Epithelial cell of alveolus of lung (primary cell): Measurements from ENCODE around the gene UHRF2. TPM values are rescaled to one million over a fixed set of nuclear protein-coding genes. Genes with fewer than 3 reads are reported as not detected.

Source experiments
- total RNA-seq: library from RNA; depleted of rRNA; stranded (reverse); fragments of >200 nt; gene quantifications from 2 replicates; pipeline ENCODE4 v1.2.1, GENCODE V29; 2015

Gene UHRF2, protein sequence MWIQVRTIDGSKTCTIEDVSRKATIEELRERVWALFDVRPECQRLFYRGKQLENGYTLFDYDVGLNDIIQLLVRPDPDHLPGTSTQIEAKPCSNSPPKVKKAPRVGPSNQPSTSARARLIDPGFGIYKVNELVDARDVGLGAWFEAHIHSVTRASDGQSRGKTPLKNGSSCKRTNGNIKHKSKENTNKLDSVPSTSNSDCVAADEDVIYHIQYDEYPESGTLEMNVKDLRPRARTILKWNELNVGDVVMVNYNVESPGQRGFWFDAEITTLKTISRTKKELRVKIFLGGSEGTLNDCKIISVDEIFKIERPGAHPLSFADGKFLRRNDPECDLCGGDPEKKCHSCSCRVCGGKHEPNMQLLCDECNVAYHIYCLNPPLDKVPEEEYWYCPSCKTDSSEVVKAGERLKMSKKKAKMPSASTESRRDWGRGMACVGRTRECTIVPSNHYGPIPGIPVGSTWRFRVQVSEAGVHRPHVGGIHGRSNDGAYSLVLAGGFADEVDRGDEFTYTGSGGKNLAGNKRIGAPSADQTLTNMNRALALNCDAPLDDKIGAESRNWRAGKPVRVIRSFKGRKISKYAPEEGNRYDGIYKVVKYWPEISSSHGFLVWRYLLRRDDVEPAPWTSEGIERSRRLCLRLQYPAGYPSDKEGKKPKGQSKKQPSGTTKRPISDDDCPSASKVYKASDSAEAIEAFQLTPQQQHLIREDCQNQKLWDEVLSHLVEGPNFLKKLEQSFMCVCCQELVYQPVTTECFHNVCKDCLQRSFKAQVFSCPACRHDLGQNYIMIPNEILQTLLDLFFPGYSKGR
- 20.8 and 31.2 TPM in 2 replicates for total RNA-seq

DNA sequence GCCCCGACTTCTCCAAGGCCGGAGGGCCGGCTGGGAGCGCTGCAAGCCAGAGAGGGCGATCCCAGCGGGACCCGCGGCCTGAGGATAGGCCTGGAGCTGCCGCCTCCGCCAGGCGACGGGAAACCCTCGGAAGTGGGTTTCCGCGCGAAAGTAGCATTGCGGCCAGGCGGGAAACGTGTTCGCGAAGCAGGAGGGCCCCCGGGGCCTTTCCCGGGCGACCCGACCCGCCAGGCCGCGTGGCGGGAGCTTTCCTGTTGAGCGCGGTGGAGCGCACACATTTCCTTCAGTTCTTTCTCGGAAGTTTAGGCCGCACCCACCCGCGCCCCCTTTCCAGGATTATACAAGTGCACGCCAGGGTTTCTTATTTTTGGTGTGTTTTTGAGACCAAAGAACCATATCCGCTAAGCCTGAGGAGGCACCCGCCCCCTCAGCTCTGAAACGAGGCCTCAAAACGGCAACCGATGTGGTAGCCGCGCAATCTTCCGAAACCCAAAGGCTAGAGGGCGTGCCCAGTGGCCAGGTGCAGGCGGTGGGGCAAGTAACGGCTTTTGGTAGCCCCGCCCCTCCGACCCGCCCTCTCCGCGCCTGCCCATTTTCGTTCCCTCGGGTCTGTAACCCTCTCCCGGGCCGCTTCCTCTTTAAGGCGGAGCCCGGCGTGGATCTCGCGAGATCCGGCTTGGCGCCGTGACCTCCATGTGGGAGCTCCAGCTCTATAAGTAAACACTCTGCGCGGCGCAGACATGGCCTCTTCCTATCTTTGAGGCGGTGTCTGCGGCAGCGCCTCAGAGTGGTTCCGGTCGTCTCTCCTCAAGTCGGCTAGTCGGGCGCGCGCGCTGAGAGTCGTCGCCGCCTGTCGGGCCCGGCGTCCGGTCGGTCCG lies at the start of gene UHRF2:
Gene UHRF2 (plus strand): TSS at position 713 of the 878 bp plus-strand sequence. CDS start 292 bp downstream, outside the sequence.

Other genes with a start within 250 kb of the UHRF2 start
- gene IL33, start 197.4 kb upstream of the UHRF2 start, total RNA-seq = 10.9 and 60.6 TPM in 2 replicates
- not detected in 2 replicates for gene TPD52L3, start 84.8 kb upstream of the UHRF2 start, total RNA-seq
- gene GLDC, start 232.5 kb downstream of the UHRF2 start, total RNA-seq = 0.13 and 2.2 TPM in 2 replicates